Calu3 (cell line): ENCODE data around the gene PCDHB10. TPM values are rescaled to one million over a fixed set of nuclear protein-coding genes. Genes with fewer than 3 reads are reported as not detected.
"Not testable (repeated sequence)": the region's sequence is repeated elsewhere in the genome, so short reads cannot be mapped to it uniquely, and the experiment has no call there.

Experiments used
- BruUV-seq: library from RNA; stranded (reverse); fragments of 400-500 nt; replicated peaks from 2 replicates; lab custom pipeline; 2021; lab: Mats Ljungman, UMichigan
- CTCF ChIA-PET: fragments of 300-600 bp; sonication (Branson Sonifier 250); formaldehyde crosslinking; loops from one replicate; lab custom pipeline; 2022; ENCODE audit warnings: antibody characterized with exemption; lab: Charles Lee
- DNase-seq: peaks from one replicate; pipeline ENCODE4 v3.0.0; 2022
- H3K27ac Mint-ChIP-seq: one replicate; pipeline ENCODE4 v1.8.0; 2022; ENCODE audit warnings: mixed read lengths; ENCODE audit not compliant: unreplicated experiment
- H3K27me3 Mint-ChIP-seq: one replicate; pipeline ENCODE4 v1.8.0; 2022; ENCODE audit warnings: mixed read lengths; ENCODE audit not compliant: unreplicated experiment
- H3K36me3 Mint-ChIP-seq: one replicate; pipeline ENCODE4 v1.8.0; 2022; ENCODE audit warnings: mild to moderate bottlenecking, moderate library complexity, mixed read lengths; ENCODE audit not compliant: insufficient read depth, unreplicated experiment
- H3K4me1 Mint-ChIP-seq: one replicate; pipeline ENCODE4 v1.8.0; 2022; ENCODE audit warnings: mild to moderate bottlenecking, low read depth, mixed read lengths; ENCODE audit not compliant: unreplicated experiment
- H3K4me3 Mint-ChIP-seq: one replicate; pipeline ENCODE4 v1.8.0; 2022; ENCODE audit warnings: mild to moderate bottlenecking, low read depth, moderate library complexity, mixed read lengths; ENCODE audit not compliant: unreplicated experiment
- H3K9me3 Mint-ChIP-seq: one replicate; pipeline ENCODE4 v1.8.0; 2022; ENCODE audit warnings: low read depth, mixed read lengths; ENCODE audit not compliant: unreplicated experiment
- CTCF ChIP-seq: fragments of 200-600 bp; IDR thresholded peaks from one replicate; pipeline ENCODE4 v1.8.0; 2022; ENCODE audit warnings: antibody characterized with exemption; ENCODE audit not compliant: unreplicated experiment
- intact Hi-C: fragments of 100-400 bp; cut with micrococcal nuclease; formaldehyde crosslinking; loops from one replicate; pipeline ENCODE4 v1.10.0; 2022; ENCODE audit not compliant: unreplicated experiment
- total RNA-seq: library from RNA; stranded (reverse); gene quantifications from 2 replicates; pipeline ENCODE4 v1.2.3, GENCODE V29; 2022

PCDHB10 gene
- total RNA-seq, 1 experiment from 2014 or later: 1.0 TPM

- DNase-seq: peak; percentile 66
- Mint-ChIP-seq H3K4me3 (peak within 1 kb of the TSS; percentile 53), H3K9me3 (peaks cover 28% of the 10 kb centered on the region), H3K4me1 (no peaks in the 10 kb centered on the region), H3K27ac (no peak within 1 kb of the TSS), H3K36me3 (no peaks in the 10 kb centered on the region), H3K27me3 (no peaks in the 10 kb centered on the region)
- peak; percentile 24 for TF ChIP-seq CTCF
- CTCF ChIA-PET: interaction anchor here (0.6 to 1.3 kb wide), 4 partner anchors 22 to 377 kb away, joined by 3 to 6 read pairs (median 4); partner anchors contain the start of genes PCDHB12 and PCDHB14
- intact Hi-C loops: no loop called here
- BruUV-seq: TSS peak; percentile 82
Observed at GRCh38 chr5:141186897-141187512, 5.1 kb upstream of the PCDHB10 start, which contains the start of gene PCDHB9. PCDHB9 (plus strand) TSS chr5:141187161; CDS start chr5:141187319, 158 bp downstream.

GRCh38 chr5:141188682-141189081 lies 3.5 kb upstream of the PCDHB10 start:
- H3K4me1 Mint-ChIP-seq, BruUV-seq, H3K4me3 Mint-ChIP-seq, intact Hi-C loops, DNase-seq, H3K27ac Mint-ChIP-seq, H3K36me3 Mint-ChIP-seq, CTCF ChIA-PET, H3K27me3 Mint-ChIP-seq: not testable (repeated sequence)
- H3K9me3 Mint-ChIP-seq: peaks cover 25% of the 10 kb centered on the region

GRCh38 chr5:141189131-141189530 lies 3.0 kb upstream of the PCDHB10 start:
- H3K4me1 Mint-ChIP-seq, BruUV-seq, DNase-seq, H3K27me3 Mint-ChIP-seq, intact Hi-C loops, H3K27ac Mint-ChIP-seq, H3K4me3 Mint-ChIP-seq, CTCF ChIA-PET, H3K36me3 Mint-ChIP-seq: not testable (repeated sequence)
- H3K9me3 Mint-ChIP-seq: peaks cover 25% of the 10 kb centered on the region

- CTCF ChIA-PET, H3K27ac Mint-ChIP-seq, BruUV-seq, H3K27me3 Mint-ChIP-seq, H3K4me3 Mint-ChIP-seq, H3K4me1 Mint-ChIP-seq, DNase-seq, H3K36me3 Mint-ChIP-seq, intact Hi-C loops: not testable (repeated sequence)
- H3K9me3 Mint-ChIP-seq: peaks cover 16% of the 10 kb centered on the region
Observed at GRCh38 chr5:141194332-141194731, 2.2 kb downstream of the PCDHB10 start.

- H3K27me3 Mint-ChIP-seq: no peaks in the 10 kb centered on the region
- no peak for TF ChIP-seq CTCF
Observed at GRCh38 chr5:141196363-141196762, 4.2 kb downstream of the PCDHB10 start.

More at GRCh38 chr5:141196363-141196762, 4.2 kb downstream of the PCDHB10 start:
- Mint-ChIP-seq H3K27ac (no peak overlapping the region), H3K4me1 (no peaks in the 10 kb centered on the region), H3K9me3 (peaks cover 16% of the 10 kb centered on the region), H3K4me3 (no peak overlapping the region), H3K36me3 (no peaks in the 10 kb centered on the region)
- intact Hi-C loops: no loop called here
- no peak for DNase-seq
- CTCF ChIA-PET: no interaction called here
- BruUV-seq: no TSS peak
